HEK293T (cell line): ENCODE measurements around the gene LRRC4C.

Experiments used
- BHLHE40 ChIP-seq: fragments of 450-650 bp; IDR thresholded peaks from 2 replicates; pipeline ENCODE4 v1.6.1; 2016; ENCODE audit warnings: mild to moderate bottlenecking, moderate library complexity, borderline replicate concordance
- ELF4 ChIP-seq: fragments of 450-650 bp; IDR thresholded peaks from 2 replicates; pipeline ENCODE4 v1.6.1; 2017; ENCODE audit warnings: antibody characterized with exemption
- FOXM1 ChIP-seq: fragments of 450-650 bp; IDR thresholded peaks from 2 replicates; pipeline ENCODE4 v1.6.1; 2017; ENCODE audit warnings: mild to moderate bottlenecking, borderline replicate concordance
- LEF1 ChIP-seq: fragments of 450-650 bp; IDR thresholded peaks from 2 replicates; pipeline ENCODE4 v1.6.1; 2017; ENCODE audit warnings: mild to moderate bottlenecking, borderline replicate concordance
- SP1 ChIP-seq: fragments of 450-650 bp; IDR thresholded peaks from 2 replicates; pipeline ENCODE4 v1.6.1; 2017
- SUZ12 ChIP-seq: fragments of 450-650 bp; IDR thresholded peaks from 2 replicates; pipeline ENCODE4 v1.6.1; 2016; ENCODE audit warnings: mild to moderate bottlenecking

DNA sequence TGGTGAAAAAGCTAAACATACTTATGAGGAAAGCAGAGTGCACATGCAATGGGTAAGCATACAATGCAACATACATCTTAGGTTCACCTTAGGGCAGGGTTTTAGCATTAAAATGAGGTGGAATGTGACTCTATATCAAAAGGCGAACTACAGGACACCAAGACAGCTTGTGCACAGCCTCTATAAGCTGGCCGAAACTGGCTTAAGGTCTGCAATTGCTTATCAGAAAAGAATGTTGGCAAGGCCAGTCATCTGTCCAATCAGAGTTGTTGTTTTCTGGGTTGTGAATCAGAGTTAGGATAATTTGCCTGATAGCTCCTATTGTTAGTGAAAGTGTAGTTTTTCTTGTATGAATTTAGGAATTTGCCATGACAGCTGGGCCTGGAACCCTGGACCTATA, 76.5 kb downstream of the LRRC4C start:
- no peak for TF ChIP-seq SP1
- TF ChIP-seq LEF1: no peak
- TF ChIP-seq FOXM1: no peak
- no peak for TF ChIP-seq SUZ12
- no peak for TF ChIP-seq BHLHE40
- no peak for TF ChIP-seq ELF4
